HepG2 (cell line): ENCODE results near the gene GPR15LG. TPM values are rescaled to one million over a fixed set of nuclear protein-coding genes. Genes with fewer than 3 reads are reported as not detected.

Experiments
- ATAC-seq: fragments of 200-7000 bp; cut with Tn5 transposase; 3 replicates; pipeline ENCODE4 v1.9.1; 2020; ENCODE audit warnings: mild to moderate bottlenecking, moderate library complexity
- BruUV-seq: library from RNA; stranded (reverse); fragments of 400-500 nt; replicated peaks from 2 replicates; lab custom pipeline; 2021; lab: Mats Ljungman, UMichigan
- CTCF ChIA-PET: fragments of 300-600 bp; formaldehyde crosslinking; extraction: SDS; loops from one replicate; lab custom pipeline; 2021; ENCODE audit warnings: low total read pairs, inconsistent platforms, low intra/inter-chr PET ratio; lab: Yijun Ruan, JAX
- POLR2A ChIA-PET: fragments of 350-600 bp; sonication (Branson Sonifier 250); formaldehyde crosslinking; loops from one replicate; lab custom pipeline; 2020; ENCODE audit warnings: antibody characterized with exemption, inconsistent platforms; lab: Yijun Ruan, JAX
- DNase-seq: peaks from one replicate; pipeline ENCODE4 v3.0.0-alpha.2; 2015; ENCODE audit warnings: low spot score
- FAIRE-seq: peaks from 3 replicates; lab custom pipeline; 2011; peaks lifted over from hg19 to GRCh38; lab: Jason Lieb, UNC
- H2AFZ ChIP-seq: one replicate; pipeline ENCODE4 v1.6.1; 2011; ENCODE audit warnings: low read length, inconsistent platforms
- H3K27ac ChIP-seq: fragments of 300-600 bp; 3 replicates; pipeline ENCODE4 v1.8.0; 2011; ENCODE audit warnings: mixed run types, mild to moderate bottlenecking, mixed read lengths, low read length, inconsistent platforms; ENCODE audit not compliant: insufficient read depth; ENCODE audit errors: extremely low read length
- H3K27me3 ChIP-seq, 2 experiments: fragments of 200-600 bp in 1 of 2; 2 replicates in 1 of 2; 3 replicates in 1 of 2; pipeline versions ENCODE4 v1.6.0 to v1.8.0; 2011; ENCODE audit warnings: low read length in 2 of 2, mild to moderate bottlenecking in 2 of 2, moderate library complexity in 2 of 2, inconsistent platforms in 1 of 2; ENCODE audit not compliant: insufficient read depth in 2 of 2, control insufficient read depth in 1 of 2
- H3K36me3 ChIP-seq, 2 experiments: fragments of 200-600 bp in 1 of 2; replicated peaks in 1 of 2; 2 replicates in 1 of 2; 3 replicates in 1 of 2; pipeline versions ENCODE4 v1.5.1 to v1.8.0; 2011; ENCODE audit warnings: low read length in 2 of 2, inconsistent platforms in 1 of 2; ENCODE audit not compliant: insufficient read depth in 2 of 2, control insufficient read depth in 1 of 2
- H3K4me1 ChIP-seq: 2 replicates; pipeline ENCODE4 v1.5.1; 2012; ENCODE audit warnings: low read length, inconsistent platforms; ENCODE audit not compliant: insufficient read depth
- H3K4me2 ChIP-seq: 2 replicates; pipeline ENCODE4 v1.6.0; 2011; ENCODE audit warnings: low read depth, low read length, inconsistent platforms
- H3K4me3 ChIP-seq, 3 experiments: fragments of 200-600 bp in 1 of 3; sonication (generic), shearing (Covaris generic) in 1 of 3; replicated peaks in 1 of 3; 2 replicates each; pipeline ENCODE4 v1.5.1; 2011 to 2016; ENCODE audit warnings: low read length in 3 of 3, inconsistent platforms in 2 of 3, low read depth in 2 of 3, mild to moderate bottlenecking in 2 of 3, control low read depth in 1 of 3, mixed read lengths in 1 of 3; ENCODE audit not compliant: insufficient read depth in 1 of 3
- H3K79me2 ChIP-seq: one replicate; pipeline ENCODE4 v1.6.1; 2011; ENCODE audit warnings: low read length, inconsistent platforms; ENCODE audit not compliant: insufficient read depth
- H3K9ac ChIP-seq: 2 replicates; pipeline ENCODE4 v1.6.0; 2011; ENCODE audit warnings: mild to moderate bottlenecking, low read depth, low read length, inconsistent platforms; ENCODE audit not compliant: insufficient read depth
- H3K9me3 ChIP-seq: 2 replicates; pipeline ENCODE4 v1.5.1; 2012; ENCODE audit warnings: mild to moderate bottlenecking, low read length
- H4K20me1 ChIP-seq: 2 replicates; pipeline ENCODE4 v1.6.0; 2011; ENCODE audit warnings: inconsistent platforms, mild to moderate bottlenecking, low read length, moderate library complexity; ENCODE audit not compliant: insufficient read depth
- CBFB ChIP-seq: sonication (generic); formaldehyde crosslinking; IDR thresholded peaks from 2 replicates; pipeline ENCODE4 v1.4.0; 2020; ENCODE audit warnings: missing genetic modification reagents
- DMAP1 ChIP-seq: IDR thresholded peaks from 2 replicates; pipeline ENCODE4 v1.6.1; 2016
- HES4 ChIP-seq: sonication (generic); formaldehyde crosslinking; IDR thresholded peaks from 2 replicates; pipeline ENCODE4 v1.9.0; 2021; ENCODE audit warnings: mild to moderate bottlenecking, missing genetic modification reagents, borderline replicate concordance
- PHF20 ChIP-seq: sonication (generic); formaldehyde crosslinking; IDR thresholded peaks from 2 replicates; pipeline ENCODE4 v1.5.0; 2020; ENCODE audit warnings: mild to moderate bottlenecking, missing genetic modification reagents
- PRPF4 ChIP-seq: fragments of 200-400 bp; formaldehyde crosslinking; IDR thresholded peaks from 2 replicates; pipeline ENCODE4 v1.6.1; 2016; ENCODE audit warnings: low read length, low read depth; ENCODE audit not compliant: poor library complexity, severe bottlenecking
- RFX3 ChIP-seq: IDR thresholded peaks from 2 replicates; pipeline ENCODE4 v1.6.1; 2016; ENCODE audit warnings: missing biosample characterization, missing genetic modification reagents
- SRSF4 ChIP-seq: fragments of 200-400 bp; formaldehyde crosslinking; IDR thresholded peaks from one replicate; pipeline ENCODE4 v1.6.1; 2018; ENCODE audit warnings: mild to moderate bottlenecking, low read depth, low read length, moderate library complexity; ENCODE audit not compliant: poor library complexity, severe bottlenecking
- ZNF124 ChIP-seq: sonication (generic); formaldehyde crosslinking; IDR thresholded peaks from 2 replicates; pipeline ENCODE4 v1.4.0; 2020; ENCODE audit warnings: missing genetic modification reagents
- ZNF207 ChIP-seq: fragments of 450-650 bp; IDR thresholded peaks from 2 replicates; pipeline ENCODE4 v1.6.1; 2016; ENCODE audit warnings: antibody characterized with exemption, borderline replicate concordance
- ZNF460 ChIP-seq: sonication (generic); formaldehyde crosslinking; IDR thresholded peaks from 2 replicates; pipeline ENCODE4 v1.5.1; 2020; ENCODE audit warnings: missing genetic modification reagents, mild to moderate bottlenecking, borderline replicate concordance
- ZNF558 ChIP-seq: sonication (generic); formaldehyde crosslinking; IDR thresholded peaks from 2 replicates; pipeline ENCODE4 v1.9.0; 2022; ENCODE audit warnings: mild to moderate bottlenecking, missing genetic modification reagents, borderline replicate concordance
- WGBS: methylation state at CpG from one replicate; pipeline ENCODE4 v1.1.6; 2017; ENCODE audit warnings: low lambda C conversion rate; 5-methylcytosine and 5-hydroxymethylcytosine counted together
- in situ Hi-C: cut with HindIII; loops from 2 replicates; pipeline ENCODE4 v1.10.0; 2017; ENCODE audit warnings: low pct_unique_long_range_greater_than_20kb; ENCODE audit not compliant: extremely low pct_ligation_motif_present
- intact Hi-C: fragments of 100-400 bp; cut with micrococcal nuclease; formaldehyde crosslinking; loops from one replicate; pipeline ENCODE4 v1.10.0; 2022; ENCODE audit not compliant: unreplicated experiment
- polyA plus RNA-seq, 8 experiments: library from polyadenylated mRNA; depleted of rRNA in 3 of 8; stranded (reverse) in 7 of 8; unstranded in 1 of 8; fragments of >200 nt; fragmentation: Illumina TruSeq in 4 of 8; extraction: Trizol in 4 of 8; gene quantifications; 2 replicates each; pipeline versions ENCODE4 v1.2.1 to v1.2.3, GENCODE V29; 2011 to 2016; ENCODE audit warnings: low read depth in 4 of 8, missing spikeins in 1 of 8, mixed read lengths in 1 of 8; ENCODE audit not compliant: insufficient read depth in 1 of 8
- total RNA-seq, 5 experiments: library from RNA; depleted of rRNA; stranded (reverse); fragments of >200 nt; fragmentation: Illumina TruSeq; extraction: Trizol; gene quantifications; 2 replicates each; pipeline ENCODE4 v1.2.3, GENCODE V29; 2016; ENCODE audit warnings: low read depth in 1 of 5
- TF ChIP-seq, protein P1 (sequence below): sonication (generic); formaldehyde crosslinking; IDR thresholded peaks from 2 replicates; pipeline ENCODE4 v1.8.1; 2023; ENCODE audit warnings: mild to moderate bottlenecking, moderate library complexity, missing genetic modification reagents
- TF ChIP-seq, protein P2 (sequence below), 2 experiments: sonication (generic) in 1 of 2; formaldehyde crosslinking in 1 of 2; IDR thresholded peaks; 2 replicates each; pipeline versions ENCODE4 v1.4.0 to v1.6.1; 2018 to 2020; ENCODE audit warnings: missing genetic modification reagents in 2 of 2, borderline replicate concordance in 1 of 2, low read depth in 1 of 2, mild to moderate bottlenecking in 1 of 2, missing biosample characterization in 1 of 2
- TF ChIP-seq, protein P3 (sequence below): sonication (generic); formaldehyde crosslinking; conservative IDR thresholded peaks from 2 replicates; pipeline ENCODE4 v1.4.0; 2020; ENCODE audit warnings: missing genetic modification reagents
- TF ChIP-seq, protein P4 (sequence below): sonication (generic); formaldehyde crosslinking; IDR thresholded peaks from 2 replicates; pipeline ENCODE4 v1.5.1; 2020; ENCODE audit warnings: missing genetic modification reagents, mild to moderate bottlenecking, borderline replicate concordance
- TF ChIP-seq, protein P5 (sequence below): sonication (generic); formaldehyde crosslinking; IDR thresholded peaks from 2 replicates; pipeline ENCODE4 v1.9.0; 2021; ENCODE audit warnings: missing genetic modification reagents, borderline replicate concordance

Gene GPR15LG
- total and polyA plus RNA-seq, 2 of the 13 experiments (the other 11 are each of a cell fraction or from before 2014, with no cell fraction given), result not detected

DNA sequence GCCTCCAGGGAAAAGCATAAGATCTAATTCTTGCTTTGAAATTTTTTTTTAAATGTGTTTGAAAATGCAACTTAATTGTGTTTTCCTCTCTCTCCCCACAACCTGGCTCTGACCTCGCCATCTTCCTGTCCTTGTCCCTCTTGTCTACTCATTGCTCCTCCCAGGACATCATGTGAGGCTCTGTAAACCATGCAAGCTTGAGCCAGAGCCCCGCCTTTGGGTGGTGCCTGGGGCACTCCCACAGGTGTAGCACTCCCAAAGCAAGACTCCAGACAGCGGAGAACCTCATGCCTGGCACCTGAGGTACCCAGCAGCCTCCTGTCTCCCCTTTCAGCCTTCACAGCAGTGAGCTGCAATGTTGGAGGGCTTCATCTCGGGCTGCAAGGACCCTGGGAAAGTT lies 10.9 kb downstream of the GPR15LG start:
- no peaks in the 10 kb centered on the region for H3K4me1 ChIP-seq
- no peak overlapping the region for H3K4me3 ChIP-seq
- H3K36me3 ChIP-seq, result no peaks in the 10 kb centered on the region
- no peaks in the 10 kb centered on the region for H3K9me3 ChIP-seq
- no peak for DNase-seq
- WGBS, result 0% methylated on average over 4 of the region's 4 CpGs
- no peak overlapping the region for H3K4me2 ChIP-seq
- no peak for FAIRE-seq
- ChIA-PET CTCF (no interaction called here), POLR2A (no interaction called here)
- H4K20me1 ChIP-seq, result no peaks in the 10 kb centered on the region
- ATAC-seq, result no peak; the same call in 2 of the 3 replicates
- peaks cover 4 to 8% of the 10 kb centered on the region in 2 experiments; a peak in 3 of 5 replicates for H3K27me3 ChIP-seq
- H3K9ac ChIP-seq, result no peak overlapping the region
- no peaks in the 10 kb centered on the region for H3K79me2 ChIP-seq
- H3K27ac ChIP-seq, result no peak overlapping the region
- no peak overlapping the region for H2AFZ ChIP-seq
- BruUV-seq, result no TSS peak
- intact Hi-C loops (no loop called here), in situ Hi-C loops (no loop called here)
- TF ChIP-seq CBFB (CRISPR knock-in tag), result no peak
- TF ChIP-seq, protein P1, sequence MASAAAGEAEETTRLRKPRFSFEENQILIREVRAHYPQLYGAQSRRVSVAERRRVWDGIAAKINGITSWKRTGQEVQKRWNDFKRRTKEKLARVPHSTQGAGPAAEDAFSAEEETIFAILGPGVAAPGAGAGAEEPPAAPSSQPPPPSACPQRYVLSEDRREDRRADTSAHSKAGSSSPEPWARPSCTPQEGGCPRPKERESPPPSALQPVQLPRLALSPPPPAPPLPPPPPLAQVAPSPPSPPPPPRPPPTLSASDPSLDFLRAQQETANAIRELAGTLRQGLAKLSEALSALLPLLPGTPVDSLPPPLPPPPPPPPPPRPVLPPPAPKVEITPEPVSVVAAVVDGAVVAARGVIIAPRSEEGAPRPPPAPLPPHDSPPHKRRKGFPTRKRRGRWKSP (CRISPR knock-in tag), result no peak
- TF ChIP-seq, protein P2, sequence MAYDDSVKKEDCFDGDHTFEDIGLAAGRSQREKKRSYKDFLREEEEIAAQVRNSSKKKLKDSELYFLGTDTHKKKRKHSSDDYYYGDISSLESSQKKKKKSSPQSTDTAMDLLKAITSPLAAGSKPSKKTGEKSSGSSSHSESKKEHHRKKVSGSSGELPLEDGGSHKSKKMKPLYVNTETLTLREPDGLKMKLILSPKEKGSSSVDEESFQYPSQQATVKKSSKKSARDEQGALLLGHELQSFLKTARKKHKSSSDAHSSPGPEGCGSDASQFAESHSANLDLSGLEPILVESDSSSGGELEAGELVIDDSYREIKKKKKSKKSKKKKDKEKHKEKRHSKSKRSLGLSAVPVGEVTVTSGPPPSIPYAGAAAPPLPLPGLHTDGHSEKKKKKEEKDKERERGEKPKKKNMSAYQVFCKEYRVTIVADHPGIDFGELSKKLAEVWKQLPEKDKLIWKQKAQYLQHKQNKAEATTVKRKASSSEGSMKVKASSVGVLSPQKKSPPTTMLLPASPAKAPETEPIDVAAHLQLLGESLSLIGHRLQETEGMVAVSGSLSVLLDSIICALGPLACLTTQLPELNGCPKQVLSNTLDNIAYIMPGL (CRISPR knock-in tag; IDR thresholded peaks at IDR 0.05; ENCODE audit: borderline replicate concordance in 1 of 2, low read depth in 1 of 2), result no peak
- no peak for TF ChIP-seq HES4 (CRISPR knock-in tag)
- TF ChIP-seq PRPF4, result no peak
- TF ChIP-seq, protein P3, sequence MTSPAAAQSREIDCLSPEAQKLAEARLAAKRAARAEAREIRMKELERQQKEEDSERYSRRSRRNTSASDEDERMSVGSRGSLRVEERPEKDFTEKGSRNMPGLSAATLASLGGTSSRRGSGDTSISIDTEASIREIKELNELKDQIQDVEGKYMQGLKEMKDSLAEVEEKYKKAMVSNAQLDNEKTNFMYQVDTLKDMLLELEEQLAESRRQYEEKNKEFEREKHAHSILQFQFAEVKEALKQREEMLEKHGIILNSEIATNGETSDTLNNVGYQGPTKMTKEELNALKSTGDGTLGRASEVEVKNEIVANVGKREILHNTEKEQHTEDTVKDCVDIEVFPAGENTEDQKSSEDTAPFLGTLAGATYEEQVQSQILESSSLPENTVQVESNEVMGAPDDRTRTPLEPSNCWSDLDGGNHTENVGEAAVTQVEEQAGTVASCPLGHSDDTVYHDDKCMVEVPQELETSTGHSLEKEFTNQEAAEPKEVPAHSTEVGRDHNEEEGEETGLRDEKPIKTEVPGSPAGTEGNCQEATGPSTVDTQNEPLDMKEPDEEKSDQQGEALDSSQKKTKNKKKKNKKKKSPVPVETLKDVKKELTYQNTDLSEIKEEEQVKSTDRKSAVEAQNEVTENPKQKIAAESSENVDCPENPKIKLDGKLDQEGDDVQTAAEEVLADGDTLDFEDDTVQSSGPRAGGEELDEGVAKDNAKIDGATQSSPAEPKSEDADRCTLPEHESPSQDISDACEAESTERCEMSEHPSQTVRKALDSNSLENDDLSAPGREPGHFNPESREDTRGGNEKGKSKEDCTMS (CRISPR knock-in tag), result no peak
- TF ChIP-seq, protein P4, sequence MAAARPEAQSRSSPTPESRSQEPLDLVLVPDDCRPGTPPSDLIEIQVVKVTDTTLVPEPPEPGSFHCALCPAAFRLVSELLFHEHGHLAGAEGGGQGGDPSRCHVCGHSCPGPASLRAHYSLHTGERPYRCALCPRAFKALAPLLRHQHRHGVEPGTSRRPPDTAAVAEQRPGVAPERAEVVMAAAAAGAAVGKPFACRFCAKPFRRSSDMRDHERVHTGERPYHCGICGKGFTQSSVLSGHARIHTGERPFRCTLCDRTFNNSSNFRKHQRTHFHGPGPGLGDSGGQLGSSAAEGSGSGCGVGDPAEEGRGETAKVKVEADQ (CRISPR knock-in tag), result no peak
- no peak for TF ChIP-seq ZNF558 (CRISPR knock-in tag)
- TF ChIP-seq PHF20, result no peak
- no peak for TF ChIP-seq SRSF4
- TF ChIP-seq, protein P5, sequence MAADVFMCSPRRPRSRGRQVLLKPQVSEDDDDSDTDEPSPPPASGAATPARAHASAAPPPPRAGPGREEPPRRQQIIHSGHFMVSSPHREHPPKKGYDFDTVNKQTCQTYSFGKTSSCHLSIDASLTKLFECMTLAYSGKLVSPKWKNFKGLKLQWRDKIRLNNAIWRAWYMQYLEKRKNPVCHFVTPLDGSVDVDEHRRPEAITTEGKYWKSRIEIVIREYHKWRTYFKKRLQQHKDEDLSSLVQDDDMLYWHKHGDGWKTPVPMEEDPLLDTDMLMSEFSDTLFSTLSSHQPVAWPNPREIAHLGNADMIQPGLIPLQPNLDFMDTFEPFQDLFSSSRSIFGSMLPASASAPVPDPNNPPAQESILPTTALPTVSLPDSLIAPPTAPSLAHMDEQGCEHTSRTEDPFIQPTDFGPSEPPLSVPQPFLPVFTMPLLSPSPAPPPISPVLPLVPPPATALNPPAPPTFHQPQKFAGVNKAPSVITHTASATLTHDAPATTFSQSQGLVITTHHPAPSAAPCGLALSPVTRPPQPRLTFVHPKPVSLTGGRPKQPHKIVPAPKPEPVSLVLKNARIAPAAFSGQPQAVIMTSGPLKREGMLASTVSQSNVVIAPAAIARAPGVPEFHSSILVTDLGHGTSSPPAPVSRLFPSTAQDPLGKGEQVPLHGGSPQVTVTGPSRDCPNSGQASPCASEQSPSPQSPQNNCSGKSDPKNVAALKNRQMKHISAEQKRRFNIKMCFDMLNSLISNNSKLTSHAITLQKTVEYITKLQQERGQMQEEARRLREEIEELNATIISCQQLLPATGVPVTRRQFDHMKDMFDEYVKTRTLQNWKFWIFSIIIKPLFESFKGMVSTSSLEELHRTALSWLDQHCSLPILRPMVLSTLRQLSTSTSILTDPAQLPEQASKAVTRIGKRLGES (CRISPR knock-in tag), result no peak
- no peak for TF ChIP-seq ZNF207
- TF ChIP-seq ZNF124 (CRISPR knock-in tag), result no peak
- no peak for TF ChIP-seq RFX3 (CRISPR knock-in tag)
- no peak for TF ChIP-seq ZNF460
- no peak for TF ChIP-seq DMAP1
